ENCODE data around the gene LPIN1.

DNA sequence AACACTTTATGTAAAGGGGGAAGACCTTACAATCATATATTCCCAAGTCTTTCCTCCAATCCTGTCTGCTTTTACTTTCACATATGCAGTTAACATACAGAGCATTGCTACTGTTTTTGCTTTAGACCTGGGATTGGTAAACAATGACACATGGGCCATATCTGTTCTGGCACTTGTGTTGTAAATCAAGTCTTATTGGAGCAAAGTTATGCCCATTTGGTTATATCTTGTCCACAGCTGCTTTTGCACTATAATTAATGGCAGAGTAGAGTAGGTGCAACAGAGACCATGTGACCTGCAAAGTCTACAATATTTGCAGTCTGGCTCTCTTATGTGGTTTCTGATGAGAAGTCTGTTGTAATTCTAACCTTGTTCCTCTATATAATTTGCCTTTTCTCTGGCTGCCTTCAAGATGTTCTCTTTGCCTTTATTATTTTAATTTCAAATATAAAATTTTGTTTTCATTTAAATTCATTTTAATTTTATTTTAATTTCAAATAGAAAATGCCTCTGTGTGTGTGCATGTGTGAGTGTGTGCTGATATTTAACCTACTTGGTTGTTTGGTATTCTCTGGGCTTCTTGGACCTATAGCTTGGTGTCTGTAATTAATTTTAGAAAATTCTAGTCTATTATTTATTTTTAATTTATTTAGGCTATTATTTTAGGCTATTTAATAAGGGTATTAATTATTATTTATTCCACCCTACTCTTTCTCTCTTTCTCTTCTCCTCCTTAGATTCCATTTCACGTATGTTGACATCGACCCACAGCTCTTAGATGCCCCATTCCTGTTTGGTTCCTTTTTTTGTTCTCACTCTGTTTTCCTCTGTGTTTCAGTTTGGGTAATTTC, 16.8 kb upstream of the LPIN1 start:
- TF ChIP-seq, protein P1, sequence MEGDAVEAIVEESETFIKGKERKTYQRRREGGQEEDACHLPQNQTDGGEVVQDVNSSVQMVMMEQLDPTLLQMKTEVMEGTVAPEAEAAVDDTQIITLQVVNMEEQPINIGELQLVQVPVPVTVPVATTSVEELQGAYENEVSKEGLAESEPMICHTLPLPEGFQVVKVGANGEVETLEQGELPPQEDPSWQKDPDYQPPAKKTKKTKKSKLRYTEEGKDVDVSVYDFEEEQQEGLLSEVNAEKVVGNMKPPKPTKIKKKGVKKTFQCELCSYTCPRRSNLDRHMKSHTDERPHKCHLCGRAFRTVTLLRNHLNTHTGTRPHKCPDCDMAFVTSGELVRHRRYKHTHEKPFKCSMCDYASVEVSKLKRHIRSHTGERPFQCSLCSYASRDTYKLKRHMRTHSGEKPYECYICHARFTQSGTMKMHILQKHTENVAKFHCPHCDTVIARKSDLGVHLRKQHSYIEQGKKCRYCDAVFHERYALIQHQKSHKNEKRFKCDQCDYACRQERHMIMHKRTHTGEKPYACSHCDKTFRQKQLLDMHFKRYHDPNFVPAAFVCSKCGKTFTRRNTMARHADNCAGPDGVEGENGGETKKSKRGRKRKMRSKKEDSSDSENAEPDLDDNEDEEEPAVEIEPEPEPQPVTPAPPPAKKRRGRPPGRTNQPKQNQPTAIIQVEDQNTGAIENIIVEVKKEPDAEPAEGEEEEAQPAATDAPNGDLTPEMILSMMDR (conservative IDR thresholded peaks at IDR 0.05): no peak
- no peak for TF ChIP-seq EZH2 (IDR thresholded peaks at IDR 0.05; ENCODE audit: low read depth)

Data from PC-9 (cell line).